IMR-90 (cell line): ENCODE measurements around the gene HPSE2. TPM values are rescaled to one million over a fixed set of nuclear protein-coding genes. Genes with fewer than 3 reads are reported as not detected.

Experiments used
- ATAC-seq: fragments of 200-7000 bp; cut with Tn5 transposase; 2 replicates; pipeline ENCODE4 v1.9.1; 2020; ENCODE audit warnings: low read depth, mild to moderate bottlenecking, moderate library complexity
- BruUV-seq: library from RNA; stranded (reverse); fragments of 400-500 nt; replicated peaks from 2 replicates; lab custom pipeline; 2021; lab: Mats Ljungman, UMichigan
- CTCF ChIA-PET: fragments of 300-600 bp; formaldehyde crosslinking; extraction: SDS; loops from one replicate; lab custom pipeline; 2021; ENCODE audit warnings: antibody characterized with exemption; lab: Yijun Ruan, JAX
- POLR2A ChIA-PET: fragments of 300-600 bp; sonication (Branson Sonifier 250); formaldehyde crosslinking; loops from one replicate; lab custom pipeline; 2022; ENCODE audit warnings: antibody characterized with exemption; ENCODE audit not compliant: unreplicated experiment; lab: Charles Lee
- DNase-seq: peaks from one replicate; pipeline ENCODE4 v3.0.0; 2013
- H2AFZ ChIP-seq: replicated peaks from 2 replicates; pipeline ENCODE3; 2013; ENCODE audit warnings: low read length, mild to moderate bottlenecking; ENCODE audit not compliant: poor library complexity
- H2AK5ac ChIP-seq: 2 replicates; pipeline ENCODE4 v1.6.1; 2013; ENCODE audit warnings: low read depth, low read length, inconsistent platforms
- H2AK9ac ChIP-seq: replicated peaks from 2 replicates; pipeline ENCODE3; 2013; ENCODE audit warnings: mild to moderate bottlenecking, low read depth, low read length, moderate library complexity; ENCODE audit not compliant: poor library complexity
- H2BK120ac ChIP-seq: 2 replicates; pipeline ENCODE4 v1.6.1; 2013; ENCODE audit warnings: low read depth, low read length, inconsistent platforms
- H2BK15ac ChIP-seq: 3 replicates; pipeline ENCODE4 v1.6.1; 2013; ENCODE audit warnings: low read depth, low read length, inconsistent platforms
- H2BK20ac ChIP-seq: 2 replicates; pipeline ENCODE4 v1.6.1; 2013; ENCODE audit warnings: low read depth, mild to moderate bottlenecking, inconsistent platforms, low read length, moderate library complexity
- H2BK5ac ChIP-seq: 2 replicates; pipeline ENCODE4 v1.6.1; 2013; ENCODE audit warnings: mild to moderate bottlenecking, low read depth, low read length, inconsistent platforms; ENCODE audit not compliant: poor library complexity, severe bottlenecking
- H3K14ac ChIP-seq: replicated peaks from 2 replicates; pipeline ENCODE4 v1.6.1; 2013; ENCODE audit warnings: low read depth, low read length, inconsistent platforms
- H3K18ac ChIP-seq: 2 replicates; pipeline ENCODE4 v1.6.1; 2013; ENCODE audit warnings: low read depth, low read length, control low read depth
- H3K23ac ChIP-seq: 2 replicates; pipeline ENCODE4 v1.6.1; 2013; ENCODE audit warnings: low read depth, low read length, inconsistent platforms
- H3K27ac ChIP-seq: 2 replicates; pipeline ENCODE4 v1.5.1; 2013; ENCODE audit warnings: mild to moderate bottlenecking, control low read depth, low read length; ENCODE audit not compliant: insufficient read depth
- H3K27me3 ChIP-seq: 2 replicates; pipeline ENCODE4 v1.6.1; 2013; ENCODE audit warnings: low read length; ENCODE audit not compliant: control insufficient read depth, insufficient read depth
- H3K36me3 ChIP-seq: 2 replicates; pipeline ENCODE4 v1.6.1; 2013; ENCODE audit warnings: low read length, mixed read lengths; ENCODE audit not compliant: control insufficient read depth, insufficient read depth
- H3K4ac ChIP-seq: 2 replicates; pipeline ENCODE4 v1.6.1; 2013; ENCODE audit warnings: low read depth, low read length, inconsistent platforms
- H3K4me1 ChIP-seq: 2 replicates; pipeline ENCODE4 v1.6.1; 2013; ENCODE audit warnings: low read length, mixed read lengths; ENCODE audit not compliant: control insufficient read depth, insufficient read depth
- H3K4me2 ChIP-seq: 2 replicates; pipeline ENCODE4 v1.6.1; 2013; ENCODE audit warnings: low read depth, mild to moderate bottlenecking, control low read depth, low read length, moderate library complexity
- H3K4me3 ChIP-seq: 2 replicates; pipeline ENCODE4 v1.5.1; 2013; ENCODE audit warnings: low read depth, mild to moderate bottlenecking, control low read depth, low read length, moderate library complexity; ENCODE audit not compliant: insufficient read depth
- H3K56ac ChIP-seq: 2 replicates; pipeline ENCODE4 v1.6.1; 2013; ENCODE audit warnings: low read length, inconsistent platforms; ENCODE audit not compliant: insufficient read depth; ENCODE audit errors: extremely low read depth
- H3K79me1 ChIP-seq, 2 experiments: 2 replicates each; pipeline ENCODE4 v1.6.1; 2013; ENCODE audit warnings: low read length in 2 of 2, inconsistent platforms in 1 of 2, low read depth in 1 of 2
- H3K9ac ChIP-seq: 2 replicates; pipeline ENCODE4 v1.6.1; 2013; ENCODE audit warnings: low read depth, low read length, control low read depth
- H3K9me1 ChIP-seq: 2 replicates; pipeline ENCODE4 v1.6.1; 2013; ENCODE audit warnings: low read length, inconsistent platforms; ENCODE audit not compliant: insufficient read depth
- H3K9me3 ChIP-seq: 2 replicates; pipeline ENCODE4 v1.6.1; 2013; ENCODE audit warnings: low read length; ENCODE audit not compliant: control insufficient read depth, insufficient read depth
- H4K20me1 ChIP-seq: 2 replicates; pipeline ENCODE4 v1.6.1; 2013; ENCODE audit warnings: low read length, inconsistent platforms; ENCODE audit not compliant: insufficient read depth
- H4K5ac ChIP-seq: 2 replicates; pipeline ENCODE4 v1.6.1; 2013; ENCODE audit warnings: mild to moderate bottlenecking, low read depth, low read length, control low read depth
- H4K8ac ChIP-seq, 2 experiments: 2 replicates each; pipeline ENCODE4 v1.6.1; 2013; ENCODE audit warnings: low read depth in 2 of 2, low read length in 2 of 2, control low read depth in 1 of 2, inconsistent platforms in 1 of 2
- H4K91ac ChIP-seq: 2 replicates; pipeline ENCODE4 v1.6.1; 2013; ENCODE audit warnings: low read depth, low read length, inconsistent platforms; ENCODE audit not compliant: insufficient read depth
- CEBPB ChIP-seq: IDR thresholded peaks from 2 replicates; pipeline ENCODE4 v1.6.1; 2012; ENCODE audit warnings: low read depth, low read length, improper control_type of control experiment
- CHD1 ChIP-seq: IDR thresholded peaks from 2 replicates; pipeline ENCODE4 v1.6.1; 2012; ENCODE audit warnings: low read depth, low read length, improper control_type of control experiment
- CTCF ChIP-seq: conservative IDR thresholded peaks from 2 replicates; pipeline ENCODE4 v1.5.1; 2012; ENCODE audit warnings: mild to moderate bottlenecking, low read depth, low read length, improper control_type of control experiment
- ELK1 ChIP-seq: fragments of 150-350 bp; IDR thresholded peaks from 2 replicates; pipeline ENCODE4 v1.6.1; 2016; ENCODE audit warnings: low read depth, mild to moderate bottlenecking, low read length, moderate library complexity, borderline replicate concordance
- FOS ChIP-seq: fragments of 150-350 bp; IDR thresholded peaks from 2 replicates; pipeline ENCODE4 v1.6.1; 2016; ENCODE audit warnings: low read depth, low read length
- MAFK ChIP-seq: IDR thresholded peaks from 2 replicates; pipeline ENCODE4 v1.6.1; 2012; ENCODE audit warnings: low read depth, low read length, improper control_type of control experiment
- MAZ ChIP-seq: IDR thresholded peaks from 2 replicates; pipeline ENCODE4 v1.6.1; 2012; ENCODE audit warnings: low read depth, mild to moderate bottlenecking, low read length, improper control_type of control experiment, moderate library complexity, borderline replicate concordance
- MXI1 ChIP-seq: IDR thresholded peaks from 2 replicates; pipeline ENCODE4 v1.6.1; 2012; ENCODE audit warnings: low read depth, mild to moderate bottlenecking, low read length, moderate library complexity, borderline replicate concordance
- NFE2L2 ChIP-seq: fragments of 150-350 bp; IDR thresholded peaks from 2 replicates; pipeline ENCODE4 v1.6.1; 2016; ENCODE audit warnings: low read depth, mild to moderate bottlenecking, low read length
- POLR2A ChIP-seq: IDR thresholded peaks from 2 replicates; pipeline ENCODE4 v1.6.1; 2012; ENCODE audit warnings: mild to moderate bottlenecking, low read depth, low read length
- RFX5 ChIP-seq: IDR thresholded peaks from 2 replicates; pipeline ENCODE4 v1.8.0; 2012; ENCODE audit warnings: low read depth, mild to moderate bottlenecking, low read length, moderate library complexity
- SMC3 ChIP-seq: fragments of 150-350 bp; IDR thresholded peaks from 2 replicates; pipeline ENCODE4 v1.6.1; 2016; ENCODE audit warnings: low read depth, mild to moderate bottlenecking, antibody characterized with exemption, low read length, moderate library complexity
- USF2 ChIP-seq: fragments of 150-350 bp; IDR thresholded peaks from 2 replicates; pipeline ENCODE4 v1.6.1; 2017; ENCODE audit warnings: mild to moderate bottlenecking, antibody characterized with exemption, low read length, low read depth
- WGBS, 2 experiments: methylation state at CpG; one replicate each; pipeline versions ENCODE4 v1.1.5 to v1.1.7; 2013; ENCODE audit warnings: missing lambda C conversion rate in 2 of 2; ENCODE audit not compliant: insufficient read length in 1 of 2; ENCODE audit errors: extremely low coverage in 2 of 2; 5-methylcytosine and 5-hydroxymethylcytosine counted together
- dilution Hi-C: fragments of 300-500 bp; cut with HindIII; formaldehyde crosslinking; loops from one replicate; pipeline ENCODE4 v1.14.3; 2018; ENCODE audit warnings: low sequenced_read_pairs; ENCODE audit not compliant: unreplicated experiment
- in situ Hi-C: fragments of 300-500 bp; cut with MboI; formaldehyde crosslinking; loops from 3 replicates; pipeline ENCODE4 v1.14.3; 2019; ENCODE audit warnings: low sequenced_read_pairs, inconsistent platforms, mixed read lengths
- intact Hi-C: fragments of 100-400 bp; cut with micrococcal nuclease; formaldehyde crosslinking; loops from 2 replicates; pipeline ENCODE4 v1.10.0; 2022
- polyA plus RNA-seq, 3 experiments: library from polyadenylated mRNA; depleted of rRNA; stranded (reverse); fragments of >200 nt; gene quantifications; 2 replicates each; pipeline ENCODE4 v1.2.3, GENCODE V29; 2012; ENCODE audit warnings: low replicate concordance in 1 of 3
- total RNA-seq: library from RNA; depleted of rRNA; stranded (reverse); fragments of >200 nt; gene quantifications from 2 replicates; pipeline ENCODE4 v1.2.3, GENCODE V29; 2012

HPSE2 gene
- total and polyA plus RNA-seq, 2 of the 4 experiments (the other 2 are of a cell fraction), result not detected

DNA sequence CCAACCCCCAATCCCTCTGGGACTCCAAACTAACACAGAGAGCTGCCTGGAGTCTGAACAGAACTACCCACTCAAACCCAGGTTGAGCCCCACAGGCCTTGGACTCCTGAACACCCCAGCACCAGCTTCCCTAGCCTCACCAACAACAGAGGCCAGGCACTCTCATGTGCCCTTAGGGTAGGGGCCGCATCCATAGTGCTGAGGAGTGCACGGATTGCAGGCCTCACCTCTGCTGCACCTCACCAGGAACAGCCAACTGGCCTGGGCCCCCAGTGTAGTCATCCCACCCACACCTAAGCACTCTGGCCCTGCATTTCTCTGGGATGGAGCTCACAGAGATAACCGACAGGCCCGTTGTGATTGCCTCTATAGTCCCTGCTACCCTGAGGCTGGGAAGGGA, 194.2 kb downstream of the HPSE2 start:
- Histone ChIP-seq H3K14ac (no peak overlapping the region), H3K18ac (no peak overlapping the region), H4K5ac (no peak overlapping the region), H4K8ac (no peak overlapping the region), H3K79me1 (no peaks in the 10 kb centered on the region), H3K4me3 (no peak overlapping the region), H2BK15ac (no peak overlapping the region), H3K23ac (no peak overlapping the region), H2BK20ac (no peak overlapping the region), H3K9me3 (peaks cover 2% of the 10 kb centered on the region; the same call in 1 of the 2 replicates), H3K56ac (no peak overlapping the region), H3K27me3 (no peaks in the 10 kb centered on the region), H3K4me2 (no peak overlapping the region), H3K4ac (no peak overlapping the region), H2BK120ac (no peak overlapping the region), H3K9ac (no peak overlapping the region), H3K9me1 (no peaks in the 10 kb centered on the region), H2AFZ (peak overlapping the region; percentile 33), H3K27ac (no peak overlapping the region), H3K36me3 (no peaks in the 10 kb centered on the region), H2BK5ac (no peak overlapping the region), H3K4me1 (no peaks in the 10 kb centered on the region), H4K91ac (no peak overlapping the region), H2AK9ac (no peak overlapping the region), H4K20me1 (no peaks in the 10 kb centered on the region), H2AK5ac (no peak overlapping the region)
- no TSS peak for BruUV-seq
- in situ Hi-C loops (no loop called here), dilution Hi-C loops (no loop called here), intact Hi-C loops (loop anchor here (5.0 kb wide), 2 partner anchors 184 to 249 kb away; no protein-coding TSS in a partner anchor)
- ChIA-PET POLR2A (no interaction called here), CTCF (no interaction called here)
- no peak for TF ChIP-seq CTCF
- no peak for TF ChIP-seq MXI1
- no peak for TF ChIP-seq MAFK
- TF ChIP-seq NFE2L2, result no peak
- no peak for TF ChIP-seq CHD1
- TF ChIP-seq SMC3, result no peak
- TF ChIP-seq FOS, result no peak
- TF ChIP-seq RFX5, result no peak
- TF ChIP-seq MAZ, result no peak
- no peak for TF ChIP-seq USF2
- no peak for TF ChIP-seq POLR2A
- no peak for TF ChIP-seq CEBPB
- no peak for TF ChIP-seq ELK1
- DNase-seq (no peak), ATAC-seq (no peak)
- WGBS, 2 experiments, result no CpG with 5 or more reads among the region's 4 CpGs
